ENCODE measurements around the gene CSF2.

CSF2 gene

GRCh38 chr5:132054697-132055440 is 18.7 kb upstream of the CSF2 start:
- DNase-seq (ENCODE audit: low read depth): no peak

DNA sequence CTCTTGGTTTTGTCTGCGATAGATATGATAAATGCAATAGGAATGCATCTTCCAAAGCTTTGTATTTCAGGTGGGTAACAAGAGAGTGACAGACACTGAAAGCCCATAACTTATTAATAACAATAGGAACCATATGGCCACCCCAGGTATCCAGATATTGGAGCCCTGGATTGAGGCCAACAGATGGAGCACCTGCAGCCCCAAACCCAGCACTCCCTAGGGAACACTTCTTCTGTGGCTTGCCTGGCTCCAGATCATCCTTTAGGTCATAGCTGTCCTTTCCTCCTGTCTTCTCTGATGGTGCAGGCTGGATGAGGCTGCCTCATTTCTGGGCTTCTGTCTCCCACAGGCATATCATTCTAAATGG is 18.2 kb upstream of the CSF2 start:
- no peak for DNase-seq (ENCODE audit: low read depth)

DNA sequence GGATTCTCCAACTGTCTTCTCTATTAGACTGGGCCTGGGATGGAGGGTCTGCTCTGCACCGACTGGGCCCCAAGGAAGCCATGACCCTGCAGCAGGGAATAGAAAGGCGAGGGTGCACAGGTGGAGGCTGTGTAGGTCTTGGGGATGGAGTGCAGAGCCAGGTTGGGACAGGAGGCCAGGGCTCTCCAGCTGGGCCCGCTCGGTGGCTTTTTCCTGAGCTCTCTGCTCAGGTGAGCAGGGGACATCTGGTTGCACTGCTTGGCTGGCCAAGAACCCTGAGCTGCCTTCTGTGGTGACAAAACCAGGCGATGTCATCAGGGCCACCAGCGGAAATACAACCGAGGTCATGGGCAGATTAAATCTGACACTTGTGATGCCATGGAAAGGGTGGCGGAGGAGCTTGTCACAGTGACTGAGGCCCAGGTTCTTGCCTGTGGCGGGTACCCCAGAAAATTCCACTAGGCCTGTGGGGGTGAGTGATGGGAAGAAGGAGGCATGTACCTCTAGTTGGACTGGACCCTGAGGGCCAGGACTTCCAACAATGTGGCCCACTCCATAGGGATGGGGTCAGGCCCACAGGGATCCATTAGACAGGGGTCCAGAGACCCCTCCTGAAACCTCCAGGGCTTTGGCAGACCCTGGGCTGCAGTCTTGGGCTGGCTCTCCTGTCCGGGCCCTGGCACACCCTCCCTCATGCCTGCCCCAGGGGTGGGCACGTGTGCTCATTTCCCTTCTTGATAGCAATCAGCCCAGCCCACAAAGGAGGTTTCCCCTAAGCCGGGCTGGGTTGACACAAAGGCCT is 17.6 kb upstream of the CSF2 start:
- no peak for DNase-seq (ENCODE audit: low read depth)

DNA sequence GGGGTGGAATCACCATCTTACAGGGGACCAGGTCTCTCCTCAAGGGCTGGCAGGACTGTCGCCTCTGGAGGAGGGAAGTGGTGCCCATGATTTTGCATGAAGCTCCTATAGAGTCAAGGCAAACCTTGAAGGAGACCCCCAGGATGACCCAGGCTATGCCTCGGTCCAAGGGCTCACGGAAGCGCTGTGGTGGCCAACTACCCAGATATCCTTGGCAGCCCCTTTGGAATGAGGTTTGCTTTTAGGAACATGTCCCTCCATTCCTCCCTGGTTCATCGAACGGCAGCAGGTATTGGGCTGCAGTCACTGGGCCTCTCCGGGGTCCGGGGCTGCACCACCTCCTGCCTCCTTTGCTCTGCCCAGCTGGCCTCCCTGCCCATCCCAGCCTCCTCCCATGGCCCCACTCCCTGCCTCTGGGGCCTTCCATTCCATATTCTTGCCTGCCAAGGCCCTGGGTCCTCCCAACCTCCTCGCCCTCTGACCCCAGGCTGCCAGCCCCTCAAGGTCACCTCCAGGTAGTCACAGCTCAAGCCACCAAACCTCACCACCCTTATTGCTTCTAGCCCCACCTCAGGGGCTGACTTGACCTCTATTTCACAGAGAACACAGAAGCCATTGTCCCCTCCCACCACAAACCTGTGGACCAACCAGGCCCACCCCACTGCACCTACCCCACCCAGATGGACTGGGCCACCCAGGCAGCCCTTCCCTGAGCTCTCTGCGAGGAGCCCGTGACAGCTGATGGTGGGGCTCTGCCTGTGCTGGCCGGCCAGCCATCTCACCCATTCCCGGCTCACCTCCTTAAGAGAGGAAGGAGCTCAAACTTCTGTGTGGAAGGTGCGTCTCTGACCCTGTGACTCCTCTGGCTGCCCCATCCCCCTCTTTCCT is 16.7 kb upstream of the CSF2 start:
- DNase-seq (ENCODE audit: low read depth): no peak

DNA sequence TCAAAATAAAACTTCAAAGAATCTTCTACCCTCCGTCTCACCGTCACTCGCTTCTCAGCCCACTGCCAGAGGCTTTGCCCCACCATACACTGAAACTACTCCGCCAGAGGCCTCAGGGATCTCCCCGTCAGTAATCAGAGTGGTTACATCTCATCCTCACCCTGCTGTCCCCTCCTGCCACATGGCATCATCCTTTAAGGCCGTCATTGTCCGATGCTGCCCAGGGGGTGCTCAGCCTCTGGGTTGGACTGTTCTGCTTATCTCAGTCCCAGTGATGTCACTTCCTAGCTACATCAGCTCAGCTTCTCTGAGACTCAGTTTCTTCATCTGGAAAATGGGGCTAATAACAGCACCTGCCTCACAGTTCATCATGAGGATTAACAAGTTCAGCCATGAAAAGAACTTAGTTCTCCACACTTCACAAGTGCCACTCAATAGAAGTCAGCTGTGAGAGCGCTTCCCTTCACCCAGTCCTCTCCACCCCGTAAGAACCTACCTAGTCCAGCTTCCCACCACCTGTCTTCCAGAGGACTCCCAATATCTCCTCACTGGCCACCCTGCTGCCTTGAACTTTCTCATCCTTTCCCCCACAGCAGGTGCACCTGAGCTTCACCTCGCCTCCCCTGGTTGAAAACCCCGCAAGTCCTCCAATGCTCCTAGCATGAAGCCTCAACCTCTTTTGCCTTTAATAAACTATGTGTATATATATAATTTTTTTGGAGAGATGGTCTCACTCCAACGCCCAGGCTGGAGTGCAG is 15.9 kb upstream of the CSF2 start:
- DNase-seq (ENCODE audit: low read depth): no peak

DNA sequence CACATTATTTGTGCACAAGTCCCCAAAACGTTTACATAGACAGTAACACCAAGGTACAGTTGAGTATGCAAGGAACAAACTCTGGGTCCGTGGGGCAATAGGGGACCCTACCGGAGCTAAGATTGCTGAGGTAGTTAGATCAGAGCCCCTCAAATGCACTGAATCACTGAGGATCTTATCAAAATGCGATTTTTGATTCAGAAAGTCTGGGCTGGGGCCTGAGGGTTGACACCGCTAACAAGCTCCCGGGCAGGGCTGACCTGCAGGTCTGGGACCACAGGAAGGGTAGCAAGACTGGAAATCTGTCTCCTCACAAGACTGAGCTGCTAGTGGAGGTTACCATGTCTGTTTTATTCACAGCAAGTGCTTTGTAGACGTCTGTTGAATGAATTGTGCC is 14.9 kb upstream of the CSF2 start:
- DNase-seq (ENCODE audit: low read depth): no peak

DNA sequence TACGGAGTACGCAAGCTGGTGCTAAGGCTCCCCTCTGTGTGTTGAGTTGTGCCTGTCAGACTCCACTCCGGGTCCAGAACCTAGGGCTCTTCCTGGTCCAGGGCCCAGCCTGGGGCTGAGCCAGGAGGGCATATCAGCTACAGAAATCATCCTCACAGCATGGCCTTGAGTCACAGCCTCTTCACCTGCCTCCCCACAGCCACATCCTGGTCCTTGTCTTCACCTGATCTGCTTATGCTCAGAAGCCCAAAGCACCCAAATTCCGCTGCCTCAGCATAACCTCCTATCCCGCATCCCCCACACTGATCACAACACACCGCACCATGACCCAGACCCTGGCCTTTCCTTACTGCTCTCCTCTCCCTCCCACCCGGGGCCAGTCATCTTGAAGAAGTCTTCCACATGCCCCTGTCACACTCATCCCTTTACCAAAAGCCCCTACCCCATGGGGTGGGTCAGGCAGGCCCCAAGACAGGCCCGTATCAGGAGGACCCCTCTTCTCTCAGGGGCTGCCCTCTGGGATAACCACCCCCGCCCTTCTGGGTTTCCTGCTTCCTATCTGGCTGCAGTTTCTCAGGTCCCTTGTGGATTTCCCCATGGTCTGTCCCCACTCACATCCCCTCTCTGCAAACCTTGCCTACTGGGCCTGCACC is 14.4 kb upstream of the CSF2 start:
- no peak for DNase-seq (ENCODE audit: low read depth)

- DNase-seq (ENCODE audit: low read depth): no peak
Observed at GRCh38 chr5:132059696-132060500, 13.7 kb upstream of the CSF2 start.

- DNase-seq (ENCODE audit: low read depth): no peak
Observed at GRCh38 chr5:132060501-132061161, 13.0 kb upstream of the CSF2 start, which contains the start of gene IL3. IL3 (plus strand) TSS chr5:132060655; CDS start chr5:132060707, 52 bp downstream.

GRCh38 chr5:132063090-132063911 is 10.3 kb upstream of the CSF2 start:
- DNase-seq (ENCODE audit: low read depth): peak; percentile 78

DNA sequence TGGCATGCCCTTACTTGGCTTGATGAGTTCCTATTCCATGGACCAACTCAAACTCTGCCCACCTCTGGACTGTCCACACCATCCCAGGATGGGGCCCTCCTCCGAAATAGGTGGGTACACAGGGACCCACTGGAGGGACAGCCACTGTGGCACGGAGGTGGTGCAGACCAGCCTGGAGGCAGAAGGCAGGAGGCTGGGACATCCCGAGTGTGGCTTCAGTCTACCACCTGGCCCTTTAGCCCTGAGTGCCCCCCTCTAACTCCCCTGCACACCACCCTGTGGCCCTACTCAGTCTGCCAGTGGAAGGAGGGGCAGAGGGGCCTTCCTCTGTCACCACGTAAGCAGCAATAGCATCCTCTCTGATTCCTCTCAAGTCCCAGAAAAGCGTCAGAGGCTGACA is 9.4 kb upstream of the CSF2 start:
- no peak for DNase-seq (ENCODE audit: low read depth)

- DNase-seq (ENCODE audit: low read depth): peak; percentile 69
Observed at GRCh38 chr5:132064738-132065331, 8.8 kb upstream of the CSF2 start.

GRCh38 chr5:132065351-132065937 is 8.1 kb upstream of the CSF2 start:
- no peak for DNase-seq (ENCODE audit: low read depth)

DNA sequence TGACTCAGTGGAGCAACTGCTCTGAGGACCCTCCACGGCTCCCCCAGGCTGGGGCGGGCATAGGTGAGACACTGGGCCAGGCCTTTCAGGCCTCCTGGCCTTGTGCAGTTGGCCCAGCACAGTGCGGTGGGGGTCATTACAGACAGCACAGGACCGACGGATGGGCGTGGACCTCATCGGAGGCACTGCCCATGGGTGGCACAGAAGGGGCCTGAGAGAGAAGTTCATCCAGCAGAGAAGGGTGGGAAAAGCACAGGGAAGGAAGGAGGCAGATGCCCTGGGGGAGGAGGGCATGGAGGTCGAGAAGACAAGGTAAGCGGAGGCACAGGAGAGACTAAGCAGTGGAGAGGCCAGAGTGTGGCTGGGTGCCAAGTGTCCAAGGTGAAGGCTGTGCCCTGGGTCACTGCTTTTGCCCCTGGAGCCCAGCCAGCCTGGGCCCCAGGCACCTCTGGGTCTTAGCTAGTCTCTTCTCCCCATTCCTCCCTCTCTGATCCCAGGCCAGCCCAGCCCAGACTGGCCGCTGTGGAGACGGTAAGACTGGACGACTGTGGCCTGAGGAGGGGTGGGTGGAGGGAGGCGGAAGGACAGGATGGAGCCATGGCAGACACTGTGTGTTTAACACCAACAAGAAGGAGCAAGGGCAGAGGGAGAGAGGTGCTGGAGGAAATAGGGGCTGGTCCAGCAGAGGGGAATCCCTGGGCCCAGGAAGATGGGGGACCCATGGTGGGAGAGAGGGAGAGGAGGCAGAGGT is 7.5 kb upstream of the CSF2 start:
- DNase-seq (ENCODE audit: low read depth): no peak

DNA sequence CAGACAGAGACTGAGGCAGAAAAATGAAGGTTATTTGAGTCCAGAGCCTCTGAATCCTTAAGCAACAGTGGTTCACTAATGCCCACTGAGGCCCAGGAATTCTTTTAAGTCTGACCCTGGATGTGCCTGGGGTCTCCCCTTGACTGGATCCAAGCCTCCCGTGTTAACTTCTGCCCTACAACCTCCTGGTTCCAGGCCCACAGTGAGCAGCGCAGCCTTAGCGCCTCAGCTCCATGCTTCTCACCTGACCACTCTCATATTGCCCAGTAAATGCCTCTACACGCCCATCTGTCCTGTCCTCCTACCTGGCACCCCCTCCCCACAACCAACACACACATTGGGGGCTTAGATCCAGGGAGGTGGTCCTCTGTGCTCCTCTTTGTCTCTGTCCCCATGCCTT is 6.7 kb upstream of the CSF2 start:
- DNase-seq (ENCODE audit: low read depth): no peak

GRCh38 chr5:132067451-132067850 is 6.1 kb upstream of the CSF2 start:
- DNase-seq (ENCODE audit: low read depth): no peak
